ENCODE data around the gene SLCO1B3.
A peak's percentile ranks its signal among the peaks of the same experiment; 100 is the strongest.

The SLCO1B3 gene

GRCh38 chr12:20917819-20918218, 107.3 kb downstream of the SLCO1B3 start:
- no peak overlapping the region for H3K4me3 ChIP-seq (ENCODE audit: low read length)
- H3K27me3 ChIP-seq (ENCODE audit: low read depth, low read length) = no peaks in the 10 kb centered on the region
- H3K4me2 ChIP-seq (ENCODE audit: low read length) = no peak overlapping the region
- H3K27ac ChIP-seq (ENCODE audit: low read length) = no peak overlapping the region
- H2AFZ ChIP-seq (ENCODE audit: low read depth, low read length) = no peak overlapping the region
- no peaks in the 10 kb centered on the region for H3K79me2 ChIP-seq (ENCODE audit: low read length)
- H3K9me3 ChIP-seq (ENCODE audit: insufficient read depth, low read length) = no peaks in the 10 kb centered on the region
- no peaks in the 10 kb centered on the region for H3K36me3 ChIP-seq (replicated peaks; ENCODE audit: low read depth, low read length)
- TF ChIP-seq EZH2phosphoT487 (IDR thresholded peaks at IDR 0.05; ENCODE audit: low read depth) (no peak), CTCF (IDR thresholded peaks at IDR 0.05; ENCODE audit: low read depth, low read length) (no peak)
- no peaks in the 10 kb centered on the region for H3K4me1 ChIP-seq (ENCODE audit: low read length)
- no peaks in the 10 kb centered on the region for H4K20me1 ChIP-seq (ENCODE audit: insufficient read depth, low read length)
- no peak overlapping the region for H3K9ac ChIP-seq (ENCODE audit: low read length)

- Histone ChIP-seq H3K27ac (ENCODE audit: low read length) (no peak overlapping the region), H3K9me3 (ENCODE audit: insufficient read depth, low read length) (no peaks in the 10 kb centered on the region), H3K4me1 (ENCODE audit: low read length) (no peaks in the 10 kb centered on the region), H3K27me3 (ENCODE audit: low read depth, low read length) (no peaks in the 10 kb centered on the region), H3K79me2 (ENCODE audit: low read length) (no peaks in the 10 kb centered on the region), H3K9ac (ENCODE audit: low read length) (no peak overlapping the region), H2AFZ (ENCODE audit: low read depth, low read length) (no peak overlapping the region), H4K20me1 (ENCODE audit: insufficient read depth, low read length) (no peaks in the 10 kb centered on the region), H3K4me3 (ENCODE audit: low read length) (no peak overlapping the region), H3K36me3 (replicated peaks; ENCODE audit: low read depth, low read length) (no peaks in the 10 kb centered on the region), H3K4me2 (ENCODE audit: low read length) (no peak overlapping the region)
- no peak for TF ChIP-seq CTCF (IDR thresholded peaks at IDR 0.05; ENCODE audit: low read depth, low read length)
- no peak for TF ChIP-seq EZH2phosphoT487 (IDR thresholded peaks at IDR 0.05; ENCODE audit: low read depth)
Observed at GRCh38 chr12:20931894-20932293, 121.4 kb downstream of the SLCO1B3 start.

GRCh38 chr12:20946732-20947131, 136.2 kb downstream of the SLCO1B3 start:
- TF ChIP-seq EZH2phosphoT487 (IDR thresholded peaks at IDR 0.05; ENCODE audit: low read depth) (no peak), CTCF (IDR thresholded peaks at IDR 0.05; ENCODE audit: low read depth, low read length) (peak; percentile 76)
- H3K4me2 ChIP-seq (ENCODE audit: low read length) = no peak overlapping the region
- H2AFZ ChIP-seq (ENCODE audit: low read depth, low read length) = no peak overlapping the region
- H3K4me1 ChIP-seq (ENCODE audit: low read length) = peaks cover 8% of the 10 kb centered on the region; the same call in 1 of the 2 replicates
- H3K79me2 ChIP-seq (ENCODE audit: low read length) = no peaks in the 10 kb centered on the region
- H3K27me3 ChIP-seq (ENCODE audit: low read depth, low read length) = no peaks in the 10 kb centered on the region
- no peak overlapping the region for H3K9ac ChIP-seq (ENCODE audit: low read length)
- H3K36me3 ChIP-seq (replicated peaks; ENCODE audit: low read depth, low read length) = no peaks in the 10 kb centered on the region
- no peaks in the 10 kb centered on the region for H4K20me1 ChIP-seq (ENCODE audit: insufficient read depth, low read length)
- no peak overlapping the region for H3K4me3 ChIP-seq (ENCODE audit: low read length)
- no peaks in the 10 kb centered on the region for H3K9me3 ChIP-seq (ENCODE audit: insufficient read depth, low read length)
- H3K27ac ChIP-seq (ENCODE audit: low read length) = no peak overlapping the region

GRCh38 chr12:20950248-20950647, 139.7 kb downstream of the SLCO1B3 start:
- Histone ChIP-seq H3K27ac (ENCODE audit: low read length) (no peak overlapping the region), H2AFZ (ENCODE audit: low read depth, low read length) (no peak overlapping the region), H3K36me3 (replicated peaks; ENCODE audit: low read depth, low read length) (no peaks in the 10 kb centered on the region), H3K9ac (ENCODE audit: low read length) (no peak overlapping the region), H3K27me3 (ENCODE audit: low read depth, low read length) (no peaks in the 10 kb centered on the region), H3K4me2 (ENCODE audit: low read length) (no peak overlapping the region), H3K79me2 (ENCODE audit: low read length) (no peaks in the 10 kb centered on the region), H3K9me3 (ENCODE audit: insufficient read depth, low read length) (no peaks in the 10 kb centered on the region), H3K4me3 (ENCODE audit: low read length) (no peak overlapping the region), H4K20me1 (ENCODE audit: insufficient read depth, low read length) (no peaks in the 10 kb centered on the region), H3K4me1 (ENCODE audit: low read length) (no peaks in the 10 kb centered on the region)
- no peak for TF ChIP-seq EZH2phosphoT487 (IDR thresholded peaks at IDR 0.05; ENCODE audit: low read depth)
- TF ChIP-seq CTCF (IDR thresholded peaks at IDR 0.05; ENCODE audit: low read depth, low read length) = peak; percentile 64
